Liver (tissue), 9 donors: ENCODE results near the gene CDX1. TPM values are rescaled to one million over a fixed set of nuclear protein-coding genes. Genes with fewer than 3 reads are reported as not detected.

Source experiments
- DNase-seq: peaks from one replicate; pipeline ENCODE4 v3.0.0-alpha.2; 2017; ENCODE audit warnings: low spot score
- H3K27ac ChIP-seq, 2 donors: one replicate each; pipeline ENCODE4 v1.7.0; 2013; ENCODE audit warnings: inconsistent platforms in 2 of 2, low read length in 2 of 2, control low read depth in 1 of 2, low read depth in 1 of 2, mild to moderate bottlenecking in 1 of 2
- H3K27me3 ChIP-seq, 4 donors: one replicate each; pipeline versions ENCODE4 v1.6.1 to v1.7.0; 2013; ENCODE audit warnings: low read length in 3 of 4, inconsistent platforms in 1 of 4, mild to moderate bottlenecking in 1 of 4, moderate library complexity in 1 of 4; ENCODE audit not compliant: control insufficient read depth in 4 of 4, insufficient read depth in 4 of 4
- H3K36me3 ChIP-seq, 4 donors: one replicate each; pipeline versions ENCODE4 v1.6.1 to v1.7.0; 2013; ENCODE audit warnings: low read length in 3 of 4, mild to moderate bottlenecking in 3 of 4, low read depth in 1 of 4, moderate library complexity in 1 of 4; ENCODE audit not compliant: control insufficient read depth in 4 of 4, insufficient read depth in 3 of 4
- H3K4me1 ChIP-seq, 4 donors: one replicate each; pipeline versions ENCODE4 v1.6.1 to v1.7.0; 2013; ENCODE audit warnings: low read length in 3 of 4, mild to moderate bottlenecking in 3 of 4, moderate library complexity in 1 of 4; ENCODE audit not compliant: control insufficient read depth in 4 of 4, insufficient read depth in 4 of 4
- H3K4me3 ChIP-seq, 3 donors: one replicate each; pipeline versions ENCODE4 v1.6.1 to v1.7.0; 2013; ENCODE audit warnings: low read length in 3 of 3, control low read depth in 1 of 3, low read depth in 1 of 3, mild to moderate bottlenecking in 1 of 3
- H3K9ac ChIP-seq, 2 donors: one replicate each; pipeline ENCODE4 v1.7.0; 2013; ENCODE audit warnings: low read length in 2 of 2, mild to moderate bottlenecking in 2 of 2, moderate library complexity in 2 of 2, control low read depth in 1 of 2, low read depth in 1 of 2
- H3K9me3 ChIP-seq, 4 donors: one replicate each; pipeline versions ENCODE4 v1.6.1 to v1.7.0; 2013; ENCODE audit warnings: low read length in 3 of 4; ENCODE audit not compliant: control insufficient read depth in 4 of 4
- EGR1 ChIP-seq, 2 donors: IDR thresholded peaks; 2 replicates each; pipeline ENCODE4 v1.6.1; 2016 to 2018; ENCODE audit warnings: antibody characterized with exemption in 2 of 2, low read depth in 2 of 2
- FOXA1 ChIP-seq: IDR thresholded peaks from 2 replicates; pipeline ENCODE4 v1.6.1; 2016; ENCODE audit warnings: antibody characterized with exemption
- FOXA2 ChIP-seq: IDR thresholded peaks from 2 replicates; pipeline ENCODE4 v1.6.1; 2016; ENCODE audit warnings: antibody characterized with exemption
- GABPA ChIP-seq, 2 donors: IDR thresholded peaks in 1 of 2; conservative IDR thresholded peaks in 1 of 2; 2 replicates each; pipeline ENCODE4 v1.6.1; 2016; ENCODE audit warnings: antibody characterized with exemption in 2 of 2, mild to moderate bottlenecking in 1 of 2, moderate library complexity in 1 of 2
- HNF4A ChIP-seq, 2 donors: conservative IDR thresholded peaks; 2 replicates each; pipeline ENCODE4 v1.6.1; 2016; ENCODE audit warnings: antibody characterized with exemption in 2 of 2, mild to moderate bottlenecking in 2 of 2
- HNF4G ChIP-seq: IDR thresholded peaks from 2 replicates; pipeline ENCODE4 v1.6.1; 2016; ENCODE audit warnings: antibody characterized with exemption
- JUND ChIP-seq, 2 donors: IDR thresholded peaks; 2 replicates each; pipeline ENCODE4 v1.6.1; 2016; ENCODE audit warnings: antibody characterized with exemption in 2 of 2
- NR2F2 ChIP-seq: IDR thresholded peaks from 2 replicates; pipeline ENCODE4 v1.6.1; 2016; ENCODE audit warnings: antibody characterized with exemption
- RAD21 ChIP-seq, 2 donors: IDR thresholded peaks; 2 replicates each; pipeline ENCODE4 v1.6.1; 2016; ENCODE audit warnings: antibody characterized with exemption in 2 of 2, mild to moderate bottlenecking in 2 of 2
- RXRA ChIP-seq, 2 donors: IDR thresholded peaks; 2 replicates each; pipeline ENCODE4 v1.6.1; 2017 to 2018; ENCODE audit warnings: antibody characterized with exemption in 2 of 2, mild to moderate bottlenecking in 1 of 2
- SP1 ChIP-seq: IDR thresholded peaks from 2 replicates; pipeline ENCODE4 v1.6.1; 2018; ENCODE audit warnings: antibody characterized with exemption, mild to moderate bottlenecking
- TAF1 ChIP-seq: conservative IDR thresholded peaks from 2 replicates; pipeline ENCODE4 v1.6.1; 2016; ENCODE audit warnings: antibody characterized with exemption, mild to moderate bottlenecking
- YY1 ChIP-seq: IDR thresholded peaks from 2 replicates; pipeline ENCODE4 v1.6.1; 2016; ENCODE audit warnings: antibody characterized with exemption, mild to moderate bottlenecking
- WGBS: extraction: QIAGEN DNeasy Blood & Tissue Kit; methylation state at CpG from one replicate; pipeline ENCODE4 v1.1.7; 2013; 5-methylcytosine and 5-hydroxymethylcytosine counted together
- polyA plus RNA-seq, 2 donors: library from polyadenylated mRNA; stranded (reverse) in 1 of 2; unstranded in 1 of 2; fragments of 200-250 nt in 1 of 2; fragments of >200 nt in 1 of 2; fragmentation: Nextera tagmentation in 1 of 2; extraction: Ambion mirVana in 1 of 2; gene quantifications; one replicate each; pipeline versions ENCODE4 v1.2.1 to v1.2.3, GENCODE V29; 2013 to 2015
- total RNA-seq, 2 donors: library from RNA; depleted of rRNA; stranded (reverse); fragments of >200 nt; gene quantifications; one replicate each; pipeline ENCODE4 v1.2.3, GENCODE V29; 2014
- TF ChIP-seq, protein P1 (sequence below): IDR thresholded peaks from 2 replicates; pipeline ENCODE4 v1.6.1; 2016; ENCODE audit warnings: antibody characterized with exemption
- TF ChIP-seq, protein P2 (sequence below): IDR thresholded peaks from 2 replicates; pipeline ENCODE4 v1.6.1; 2016; ENCODE audit warnings: antibody characterized with exemption
- donor health status: healthy.
- donor health status: healthy.
- donor health status: healthy.
- donor health status: healthy.
- donor health status: healthy.

The CDX1 gene
- total and polyA plus RNA-seq, 4 donors: not detected

DNA sequence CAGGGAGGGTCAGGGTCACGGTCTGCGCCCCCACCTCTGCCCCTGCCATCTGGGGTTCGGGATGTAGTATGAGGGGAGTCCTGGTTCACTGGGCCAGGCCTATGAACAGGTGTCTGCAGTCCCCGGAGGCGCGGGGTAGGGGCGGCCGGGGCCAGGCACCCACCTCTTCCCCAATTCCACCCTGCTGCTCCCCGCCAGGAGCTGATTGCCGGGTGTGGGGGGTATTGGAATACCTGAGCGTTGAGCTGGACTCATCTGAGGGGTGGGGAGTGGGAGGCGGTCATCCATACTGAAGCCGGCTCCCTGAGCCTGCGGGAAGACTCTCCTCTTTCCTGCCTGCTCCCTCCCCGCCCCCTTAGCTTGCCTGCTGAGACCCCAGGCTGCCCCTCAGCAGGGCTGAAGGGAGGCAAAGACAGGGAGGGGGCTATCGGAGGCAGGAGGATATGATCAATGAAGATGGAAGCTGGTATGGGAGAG is 24.0 kb downstream of the CDX1 start:
- H3K9me3 ChIP-seq: no peaks in the 10 kb centered on the region
- no peaks in the 10 kb centered on the region for H3K36me3 ChIP-seq
- H3K27ac ChIP-seq: no peak overlapping the region
- no peak overlapping the region for H3K9ac ChIP-seq
- H3K27me3 ChIP-seq: peaks cover 0 to 5% (median 0%) of the 10 kb centered on the region in 4 donors
- DNase-seq: no peak
- H3K4me3 ChIP-seq: no peak overlapping the region
- TF ChIP-seq, protein P1, sequence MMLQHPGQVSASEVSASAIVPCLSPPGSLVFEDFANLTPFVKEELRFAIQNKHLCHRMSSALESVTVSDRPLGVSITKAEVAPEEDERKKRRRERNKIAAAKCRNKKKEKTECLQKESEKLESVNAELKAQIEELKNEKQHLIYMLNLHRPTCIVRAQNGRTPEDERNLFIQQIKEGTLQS: no peak
- TF ChIP-seq GABPA (IDR thresholded peaks at IDR 0.05 in 1 of 2, conservative IDR thresholded peaks at IDR 0.05 in 1 of 2) (no peak), JUND (IDR thresholded peaks at IDR 0.05) (no peak), FOXA1 (no peak), RAD21 (IDR thresholded peaks at IDR 0.05) (no peak), TAF1 (no peak), YY1 (no peak), HNF4A (conservative IDR thresholded peaks at IDR 0.05) (no peak), RXRA (IDR thresholded peaks at IDR 0.05) (no peak), FOXA2 (no peak), SP1 (no peak), HNF4G (no peak)
- TF ChIP-seq, protein P2, sequence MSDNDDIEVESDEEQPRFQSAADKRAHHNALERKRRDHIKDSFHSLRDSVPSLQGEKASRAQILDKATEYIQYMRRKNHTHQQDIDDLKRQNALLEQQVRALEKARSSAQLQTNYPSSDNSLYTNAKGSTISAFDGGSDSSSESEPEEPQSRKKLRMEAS: no peak
- 60% methylated on average over 16 of the region's 16 CpGs for WGBS
- peaks cover 4 to 18% (median 10%) of the 10 kb centered on the region in 4 donors for H3K4me1 ChIP-seq

DNA sequence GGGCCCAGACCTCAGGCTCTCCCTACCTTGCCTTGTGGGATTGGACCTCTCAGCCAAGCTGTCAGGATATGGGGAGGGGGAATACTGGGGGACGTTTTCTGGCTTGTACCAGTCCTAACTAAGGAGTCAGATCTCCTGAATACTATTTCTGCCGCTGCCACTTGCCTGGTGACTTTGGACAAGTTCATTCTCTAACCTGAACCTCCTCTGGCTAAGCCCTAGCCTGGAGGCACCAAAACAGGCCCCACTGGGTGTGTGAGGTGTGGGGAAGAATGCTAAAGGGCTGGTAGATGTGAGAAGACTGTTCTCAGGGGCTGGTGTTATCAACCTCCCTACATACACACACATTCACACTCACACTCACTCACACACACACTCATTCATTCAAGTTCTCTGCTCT is 24.4 kb downstream of the CDX1 start:
- WGBS: 55% methylated on average over 2 of the region's 2 CpGs

DNA sequence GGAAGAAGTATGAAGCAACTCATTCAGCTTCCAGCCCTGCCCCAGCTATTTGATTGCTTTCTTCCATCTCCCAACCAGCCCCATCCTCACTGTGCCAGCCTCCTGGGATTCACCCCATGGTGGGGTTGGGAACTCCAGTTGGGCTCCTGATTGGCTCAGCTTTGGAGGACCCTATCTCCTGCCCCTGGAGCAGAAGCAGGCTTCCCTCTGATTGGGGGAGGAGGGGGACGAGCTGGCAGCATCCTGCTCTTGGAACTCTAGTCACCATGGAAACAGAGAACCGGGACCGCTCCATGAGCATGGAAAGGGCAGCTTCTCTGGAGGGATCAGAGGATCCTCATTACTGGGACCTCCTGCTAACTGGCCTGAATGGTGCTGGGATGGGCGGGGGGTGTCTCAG is 25.9 kb downstream of the CDX1 start:
- no peak for DNase-seq
- Histone ChIP-seq H3K36me3 (no peaks in the 10 kb centered on the region), H3K27me3 (peaks cover 0 to 5% (median 0%) of the 10 kb centered on the region in 4 donors), H3K4me1 (peaks cover 0 to 6% (median 3%) of the 10 kb centered on the region in 4 donors), H3K9ac (no peak overlapping the region), H3K27ac (no peak overlapping the region), H3K9me3 (no peaks in the 10 kb centered on the region), H3K4me3 (no peak overlapping the region)
- TF ChIP-seq EGR1 (IDR thresholded peaks at IDR 0.05; ENCODE audit: low read depth in 2 of 2) (no peak), HNF4A (conservative IDR thresholded peaks at IDR 0.05) (no peak), NR2F2 (no peak), RAD21 (IDR thresholded peaks at IDR 0.05) (no peak)
- TF ChIP-seq, protein P2: no peak
- WGBS: 84% methylated on average over 4 of the region's 4 CpGs

More for the DNA sequence above, 24.4 kb downstream of the CDX1 start:
- DNase-seq: no peak
- Histone ChIP-seq H3K27ac (no peak overlapping the region), H3K9me3 (no peaks in the 10 kb centered on the region), H3K36me3 (no peaks in the 10 kb centered on the region), H3K4me1 (peaks cover 0 to 14% (median 6%) of the 10 kb centered on the region in 4 donors), H3K9ac (no peak overlapping the region), H3K27me3 (peaks cover 0 to 5% (median 0%) of the 10 kb centered on the region in 4 donors), H3K4me3 (no peak overlapping the region)
- TF ChIP-seq RAD21 (IDR thresholded peaks at IDR 0.05): no peak
- no peak for TF ChIP-seq RXRA (IDR thresholded peaks at IDR 0.05)
- no peak for TF ChIP-seq NR2F2
- no peak for TF ChIP-seq FOXA2
